Kidney tubule cell (primary cell): ENCODE data around the gene OMD.
"Not testable (repeated sequence)": the region's sequence is repeated elsewhere in the genome, so short reads cannot be mapped to it uniquely, and the experiment has no call there.

Source experiments
- DNase-seq: peaks from one replicate; pipeline ENCODE4 v3.0.0-alpha.2; 2018; ENCODE audit warnings: low spot score

OMD gene

DNA sequence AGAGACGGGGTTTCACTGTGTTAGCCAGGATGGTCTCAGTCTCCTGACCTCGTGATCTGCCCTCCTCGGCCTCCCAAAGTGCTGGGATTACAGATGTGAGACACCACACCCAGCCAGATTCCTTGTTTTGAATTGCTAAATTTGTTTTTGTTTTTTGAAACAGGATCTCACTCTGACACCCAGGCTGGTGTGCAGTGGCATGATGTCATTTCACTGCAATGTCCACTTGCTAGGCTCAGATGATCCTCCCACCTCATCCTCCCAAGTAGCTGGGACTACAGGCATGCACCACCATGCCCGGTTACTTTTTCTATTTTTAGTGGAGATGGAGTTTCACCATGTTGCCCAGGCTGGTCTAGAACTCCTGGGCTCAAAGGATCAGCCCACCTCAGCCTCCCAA lies 13.1 kb downstream of the OMD start:
- DNase-seq = not testable (repeated sequence)

DNA sequence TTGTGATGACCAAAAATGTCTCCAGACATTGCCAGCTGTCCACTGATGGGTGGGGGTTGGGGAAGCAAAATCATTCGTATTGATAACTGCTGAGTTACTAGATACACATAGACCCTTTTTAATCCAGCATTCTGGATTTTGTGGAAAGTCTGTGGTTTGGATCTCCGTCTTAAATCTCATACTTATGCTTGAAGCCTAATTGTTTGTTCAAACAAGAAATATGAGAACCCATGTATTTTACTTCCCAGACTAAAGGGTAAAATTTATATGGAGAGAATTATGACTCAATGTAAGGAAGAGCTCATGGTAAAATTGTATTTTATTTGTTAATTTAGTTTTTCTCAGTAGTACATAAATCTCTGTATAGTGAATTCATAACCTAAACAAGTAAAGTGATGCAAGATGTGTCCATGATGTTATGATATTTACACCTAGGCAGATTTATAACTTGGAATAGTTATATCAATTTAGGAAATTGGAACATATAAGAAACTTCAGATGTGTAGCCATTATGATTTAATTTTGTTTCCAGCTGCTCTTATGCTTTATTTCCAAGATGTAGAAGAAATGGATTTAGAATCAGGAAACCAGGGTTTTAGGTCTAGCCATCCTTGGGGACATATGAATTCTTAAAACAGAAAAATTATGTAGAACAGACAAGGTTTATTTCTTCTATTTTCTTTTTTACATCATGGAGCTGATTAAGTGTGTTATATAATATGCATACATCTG lies 15.4 kb downstream of the OMD start:
- no peak for DNase-seq

DNA sequence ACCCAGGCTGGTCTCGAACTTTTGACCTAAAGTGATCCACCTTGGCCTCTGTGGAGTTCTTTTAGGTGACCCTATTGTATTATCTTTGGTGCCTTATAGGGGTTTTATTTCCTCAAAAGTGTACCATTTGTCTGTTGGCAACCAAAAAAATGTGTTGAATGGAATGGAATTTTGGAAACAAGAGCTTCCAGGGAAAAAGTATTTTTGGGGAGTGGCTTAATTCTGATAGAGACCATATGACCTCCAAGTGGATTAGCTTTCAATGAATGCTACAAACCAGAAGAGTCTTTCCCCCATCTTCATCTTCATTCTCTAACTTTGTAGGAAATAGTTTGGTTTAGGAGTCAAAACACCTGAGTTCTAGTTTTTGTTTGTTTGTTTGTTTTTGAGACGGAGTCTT lies 16.5 kb downstream of the OMD start:
- DNase-seq = no peak

DNA sequence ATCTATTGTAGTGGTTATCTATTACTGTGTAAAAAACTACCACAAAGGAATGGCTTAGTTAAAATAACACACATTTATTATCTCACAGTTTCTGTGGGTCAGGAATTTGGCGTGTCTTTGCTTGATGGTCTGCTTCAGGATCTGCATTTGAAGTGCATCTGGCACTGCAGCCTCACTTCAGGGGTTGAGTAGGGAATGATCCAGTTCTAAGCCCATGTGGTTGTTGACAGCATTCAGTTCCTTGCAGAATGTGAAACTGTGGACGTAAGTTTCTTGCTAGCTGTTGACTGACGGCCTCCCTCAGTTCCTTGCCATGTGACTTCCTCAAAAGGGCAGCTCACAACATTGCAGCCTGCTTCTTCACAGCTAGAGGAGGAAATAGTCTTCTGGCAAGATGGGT lies 17.8 kb downstream of the OMD start:
- no peak for DNase-seq

DNA sequence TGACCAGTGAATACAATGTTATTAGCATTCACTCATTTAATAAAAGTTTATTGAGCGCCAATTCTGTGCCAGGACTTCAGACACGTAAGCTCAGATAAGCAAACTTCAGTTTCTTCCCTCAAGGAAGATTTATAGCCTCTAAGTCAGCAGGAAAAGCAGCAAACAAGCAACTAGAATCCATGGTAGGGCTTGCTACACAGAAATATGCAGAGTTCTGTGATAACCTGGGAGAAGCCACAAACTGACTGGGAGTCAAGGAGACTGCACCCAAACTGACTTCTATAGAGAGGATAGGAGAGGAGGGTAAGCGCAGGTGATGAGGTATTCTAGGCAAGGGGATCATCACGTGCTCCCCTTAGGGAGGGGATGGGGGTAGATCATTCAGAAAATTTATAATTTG lies 18.5 kb downstream of the OMD start:
- no peak for DNase-seq

DNA sequence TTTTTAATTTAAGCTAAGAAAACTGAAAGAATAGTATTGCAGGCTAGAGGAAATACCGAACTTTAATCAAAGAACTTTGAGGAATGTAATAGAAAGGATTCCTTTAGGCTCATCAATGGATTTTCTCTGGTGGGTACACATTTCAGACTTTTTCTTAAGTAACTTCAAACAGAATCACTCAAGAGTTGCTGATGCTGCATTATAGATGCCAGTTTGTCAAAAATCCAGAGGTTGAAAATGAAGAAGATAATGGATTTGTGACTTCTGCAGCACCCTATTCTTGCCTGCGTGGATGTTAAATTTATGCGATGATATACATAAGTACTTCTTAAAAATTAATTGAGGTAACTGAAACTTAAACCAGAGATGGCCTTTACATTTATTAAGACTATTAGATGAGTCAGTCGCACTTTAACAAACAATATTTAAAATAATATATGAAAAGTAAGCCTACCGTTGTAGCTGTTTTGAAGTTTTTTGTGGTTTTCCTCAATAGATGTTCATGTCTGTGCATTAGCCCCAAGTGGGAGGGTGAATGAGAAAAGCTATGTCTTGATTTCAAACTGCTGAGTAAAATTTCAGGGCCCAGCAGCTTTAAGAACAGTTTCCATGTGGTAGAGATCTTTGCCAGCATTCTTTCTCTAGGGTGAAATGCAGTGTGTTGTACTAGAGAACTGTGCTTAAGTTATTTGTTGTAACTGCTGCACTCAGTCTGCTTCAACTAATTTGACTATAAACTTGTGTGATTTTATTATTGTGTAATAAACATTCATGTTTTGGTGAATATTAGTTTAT lies 20.0 kb downstream of the OMD start, which contains the start of gene OGN:
Gene OGN (minus strand): TSS at position 537 of the 795 bp plus-strand sequence. CDS start 1,171 bp downstream, outside the sequence.
- no peak for DNase-seq

DNA sequence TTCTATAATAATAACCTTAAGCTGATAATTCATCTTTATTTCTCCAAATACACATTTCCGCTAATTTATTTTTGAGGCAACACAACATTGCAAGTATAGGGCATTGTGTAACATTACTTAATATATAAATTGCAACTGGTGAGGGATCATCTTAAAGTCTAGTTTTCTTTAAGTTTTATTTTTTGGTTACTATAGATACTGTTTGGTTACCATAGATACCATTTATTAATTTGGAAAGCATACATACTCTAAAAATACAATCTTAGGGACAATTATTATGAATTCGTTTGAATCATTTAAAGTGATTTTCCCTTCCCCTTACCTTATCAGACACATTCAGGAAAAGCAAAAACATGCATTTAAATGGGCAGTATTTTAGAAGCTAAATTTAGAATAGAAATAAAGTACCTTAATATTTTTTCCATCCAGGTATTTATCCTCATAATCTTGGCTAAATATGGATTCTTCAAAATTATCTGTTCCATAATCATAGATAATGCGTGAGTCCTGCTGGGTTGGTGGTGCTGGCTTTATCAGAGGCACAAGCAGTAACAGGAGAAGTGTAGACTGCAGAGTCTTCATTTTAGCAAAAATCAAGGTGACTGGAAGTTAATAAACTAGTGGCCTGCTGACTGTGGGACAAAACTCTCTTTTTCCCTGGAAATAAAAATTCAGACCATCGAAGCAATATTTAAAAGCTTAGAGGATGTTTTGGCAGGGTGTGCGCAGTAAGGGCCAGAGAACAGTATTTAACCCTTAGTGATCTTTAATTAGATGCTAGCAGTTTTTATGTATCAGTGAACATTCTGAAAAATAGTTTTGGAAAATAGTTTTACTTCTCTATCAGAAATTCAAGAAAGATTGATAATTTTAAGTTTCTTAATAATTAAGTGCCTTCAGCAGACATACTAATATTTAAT lies 21.2 kb downstream of the OMD start:
- no peak for DNase-seq

DNA sequence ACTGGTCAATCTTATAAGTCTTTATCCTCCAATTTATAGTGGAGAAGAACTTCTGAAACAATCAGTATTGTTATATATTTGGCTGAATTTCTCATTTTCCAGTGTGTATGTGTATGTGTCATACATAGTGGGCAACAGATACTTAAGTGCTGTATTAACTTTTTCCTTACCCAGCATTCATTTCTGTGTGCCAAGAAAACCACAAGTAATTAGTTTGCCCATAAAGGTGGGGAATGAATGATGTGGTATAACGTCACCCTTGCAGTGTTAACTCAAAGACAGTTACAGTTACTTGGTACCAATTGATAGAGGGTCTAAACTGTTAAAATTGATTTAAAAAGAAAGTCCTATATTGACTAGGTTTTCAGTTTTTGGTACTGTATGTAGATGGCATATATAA lies 21.9 kb downstream of the OMD start:
- no peak for DNase-seq

DNA sequence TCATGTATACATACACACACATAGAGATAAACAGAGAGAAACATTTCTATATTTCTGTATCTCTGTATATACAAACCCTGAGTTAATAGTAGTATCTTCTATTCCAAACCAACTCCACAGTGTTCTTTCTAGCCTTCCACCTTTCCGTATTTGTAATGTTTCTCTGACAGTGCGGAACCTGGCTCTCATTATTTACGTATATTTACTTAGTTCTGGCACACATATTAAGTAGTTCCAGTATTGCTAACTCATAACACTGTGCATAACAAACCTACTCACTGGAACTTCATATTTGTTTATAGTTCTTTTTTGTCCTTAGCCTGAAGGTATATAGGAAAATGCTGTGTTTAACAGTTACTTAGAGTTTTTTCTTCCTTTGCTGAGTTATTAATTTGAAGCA lies 26.4 kb downstream of the OMD start:
- DNase-seq = no peak

DNA sequence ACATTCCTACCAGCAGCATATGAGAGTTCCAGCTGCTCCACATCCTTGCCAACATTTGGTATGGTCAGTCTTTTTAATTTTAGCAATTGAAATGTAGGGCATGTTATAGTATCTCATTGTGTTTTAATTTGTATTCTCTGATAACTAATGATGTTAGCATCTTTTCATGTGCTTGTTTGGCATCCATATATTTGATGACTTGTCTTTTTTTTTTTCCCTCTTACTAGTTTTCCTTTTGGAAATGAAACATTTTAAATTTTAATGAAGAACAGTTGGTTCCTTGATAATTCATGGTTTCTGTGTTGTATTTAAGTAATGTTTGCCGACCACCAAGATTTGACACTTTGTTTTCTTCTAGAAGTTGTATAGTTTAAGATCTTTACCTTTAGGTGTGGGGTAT lies 28.7 kb downstream of the OMD start:
- DNase-seq = no peak

DNA sequence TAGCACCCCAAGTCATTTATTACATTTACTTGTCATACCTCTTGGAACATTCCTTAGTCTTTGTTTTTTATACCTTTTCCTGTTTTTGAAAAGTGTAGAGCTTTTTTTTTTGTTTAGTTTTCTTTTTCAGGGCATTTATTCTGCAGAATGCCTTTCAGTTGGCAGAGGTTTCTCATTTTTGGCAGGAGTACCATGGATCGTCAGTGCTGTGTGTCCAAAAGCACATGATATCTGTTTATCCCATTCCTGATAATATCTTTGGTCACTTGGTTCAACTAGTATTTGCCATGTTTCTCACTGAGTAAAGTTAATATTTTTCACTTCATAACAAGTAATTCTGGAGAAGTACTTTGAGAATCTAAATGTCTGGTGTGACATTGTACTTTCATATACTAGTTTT lies 30.6 kb downstream of the OMD start:
- DNase-seq = no peak

DNA sequence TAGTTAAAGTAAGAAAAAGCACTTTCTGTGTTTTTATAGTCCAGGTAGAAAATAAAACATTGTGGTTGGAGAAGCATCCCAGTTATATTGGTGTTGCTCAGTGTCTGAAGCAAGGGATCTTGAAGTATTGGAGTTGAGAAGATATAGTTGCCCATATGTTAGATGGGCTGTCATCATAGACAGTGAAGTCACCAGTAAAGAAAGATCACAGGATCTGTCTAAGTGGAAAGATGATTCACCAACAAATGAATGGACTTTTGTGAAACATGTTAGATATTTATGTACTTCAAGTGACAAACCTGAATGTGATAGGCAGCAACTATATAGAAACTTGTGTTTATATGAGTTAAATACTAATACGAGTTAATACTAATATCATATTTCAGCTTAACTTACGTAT lies 31.6 kb downstream of the OMD start:
- DNase-seq = no peak

DNA sequence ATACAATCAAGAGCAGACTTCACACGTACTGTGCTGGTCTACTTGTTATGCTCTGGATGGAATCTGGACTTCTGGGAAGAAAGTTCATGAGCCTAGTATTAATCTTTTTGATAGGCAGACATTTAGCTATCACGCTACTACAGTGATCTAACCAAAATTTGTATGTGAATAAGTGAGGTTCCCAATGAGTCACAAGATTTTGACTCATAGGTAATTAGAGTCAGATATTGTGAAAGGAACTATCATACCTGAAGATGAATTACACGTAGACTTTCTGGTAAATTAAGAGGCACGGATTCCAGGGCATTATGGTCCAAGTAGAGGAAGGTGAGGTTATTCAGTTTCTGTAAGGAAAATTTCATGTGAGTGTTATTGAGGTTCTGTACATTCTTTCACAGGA lies 38.3 kb downstream of the OMD start:
- peak; percentile 24 for DNase-seq

DNA sequence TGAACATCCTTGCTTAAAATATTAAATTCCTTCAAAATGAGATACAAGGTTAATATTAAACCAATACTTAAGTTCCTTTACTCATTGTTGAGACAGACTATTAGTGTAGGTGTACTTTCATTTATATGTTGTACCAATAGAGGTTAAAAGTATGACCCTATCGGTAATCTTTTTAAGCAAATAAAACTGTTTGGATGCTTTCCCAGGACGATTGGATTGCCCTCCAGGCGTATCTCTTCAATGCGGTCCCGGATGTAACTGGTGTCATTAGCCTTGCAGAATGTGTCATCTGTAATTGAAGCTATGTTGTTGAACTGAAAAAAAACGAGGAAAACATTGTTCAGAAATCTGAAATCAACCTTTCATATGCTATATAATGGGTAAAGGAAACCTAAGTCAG lies 38.8 kb downstream of the OMD start:
- no peak for DNase-seq

DNA sequence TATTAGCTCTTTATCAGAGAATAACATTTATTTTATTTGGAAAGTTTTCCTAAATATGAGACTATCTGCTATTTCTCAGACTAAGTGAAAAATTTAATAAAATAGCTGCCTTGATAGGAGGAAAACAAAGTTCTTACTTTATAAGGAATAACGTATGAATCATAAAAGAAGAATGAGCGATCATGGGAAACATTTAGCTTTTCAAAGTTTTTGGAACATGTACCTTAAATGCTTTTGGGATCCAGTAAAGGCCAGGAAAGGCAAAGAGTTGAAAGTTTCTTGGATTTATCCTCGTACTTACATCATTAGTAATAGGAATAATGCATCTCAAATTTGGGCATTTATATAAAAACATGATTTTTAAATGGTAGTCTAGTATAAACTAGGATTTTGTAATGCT lies 39.3 kb downstream of the OMD start:
- no peak for DNase-seq

DNA sequence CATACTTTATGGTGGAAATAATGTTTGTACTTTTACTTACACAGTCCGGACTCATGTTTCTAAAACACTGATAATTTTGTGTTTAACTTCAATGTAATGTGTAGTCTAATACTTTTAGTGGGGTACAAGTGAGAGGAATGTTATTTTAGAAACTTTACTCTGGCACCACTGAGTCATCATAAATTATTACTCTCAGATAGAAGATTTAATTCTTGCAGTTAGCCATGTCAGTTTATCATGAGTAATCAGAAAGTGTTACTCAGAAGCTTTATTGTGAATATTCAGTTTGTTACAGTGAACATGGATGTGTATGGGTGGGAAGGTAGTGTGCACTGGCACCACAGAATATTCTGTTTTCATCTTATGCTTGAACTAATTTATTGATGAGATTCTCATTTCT lies 39.9 kb downstream of the OMD start:
- DNase-seq = no peak

DNA sequence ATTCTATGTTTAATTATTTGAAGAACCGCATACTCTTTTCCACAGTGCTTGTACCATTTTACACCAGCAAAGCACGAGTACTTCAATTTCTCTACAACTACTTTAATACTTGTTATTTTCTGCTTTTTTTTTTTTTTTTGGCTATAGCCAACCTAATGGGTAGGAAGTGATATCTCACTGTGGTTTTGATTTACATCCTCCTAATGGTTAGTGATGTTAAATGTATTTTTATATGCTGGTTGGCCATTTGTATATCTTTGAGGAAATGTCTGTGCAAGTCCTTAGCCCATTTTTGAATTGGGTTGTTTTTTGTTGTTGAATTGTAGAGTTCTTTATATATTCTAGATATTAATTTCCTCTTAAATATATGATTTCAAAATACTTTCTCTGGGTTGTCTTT lies 42.5 kb downstream of the OMD start:
- DNase-seq = no peak

DNA sequence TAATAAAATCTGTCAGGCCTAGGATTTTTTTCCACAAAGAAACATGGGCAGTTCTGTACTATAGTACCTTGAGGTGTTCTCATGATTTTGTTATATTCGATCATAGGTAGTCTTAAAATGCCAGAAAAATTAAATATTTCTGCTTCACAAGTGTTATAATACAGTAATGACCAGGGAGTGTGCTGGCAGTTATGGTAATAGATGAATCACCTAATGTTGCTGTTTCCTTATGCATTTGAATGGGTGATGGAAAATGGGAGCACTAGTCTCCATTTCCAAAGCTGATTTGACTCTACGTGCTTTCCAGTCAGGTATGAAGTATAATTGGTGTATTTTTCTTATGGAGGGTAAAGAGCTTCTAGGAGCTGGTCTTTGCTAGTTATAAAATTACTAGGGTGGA lies 43.7 kb downstream of the OMD start:
- DNase-seq = no peak

DNA sequence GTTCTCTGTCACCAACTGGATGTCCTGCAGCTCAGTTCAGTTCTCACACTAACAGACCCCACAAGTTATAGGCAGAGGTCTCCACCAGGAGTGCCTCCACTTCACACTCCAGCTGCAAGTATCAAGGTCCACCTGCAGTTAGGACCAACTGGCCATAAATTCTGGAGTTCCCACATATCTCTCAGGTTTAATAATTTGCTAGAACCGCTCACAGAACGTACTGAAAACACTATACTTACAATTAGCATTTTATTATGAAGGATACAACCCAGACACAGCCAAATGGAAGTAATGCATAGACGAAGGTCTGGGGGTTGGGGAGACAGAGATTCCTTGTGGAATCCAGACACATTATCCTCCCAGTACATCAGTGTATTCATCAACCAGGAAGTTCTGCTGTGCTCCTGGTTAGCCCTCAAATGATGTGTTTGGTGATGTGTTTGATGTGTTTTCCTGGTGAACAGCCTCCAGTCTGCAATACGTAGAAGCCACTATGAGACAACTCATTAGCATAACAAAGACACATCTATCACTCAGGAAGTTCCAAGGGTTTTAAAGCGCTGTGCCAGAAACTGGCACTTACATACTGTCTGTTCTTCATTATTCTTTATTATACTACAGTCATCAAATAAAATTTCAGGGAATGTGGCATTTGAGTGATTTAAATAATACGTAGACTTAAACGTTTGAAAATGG lies 45.3 kb downstream of the OMD start:
- DNase-seq = peak; percentile 48

DNA sequence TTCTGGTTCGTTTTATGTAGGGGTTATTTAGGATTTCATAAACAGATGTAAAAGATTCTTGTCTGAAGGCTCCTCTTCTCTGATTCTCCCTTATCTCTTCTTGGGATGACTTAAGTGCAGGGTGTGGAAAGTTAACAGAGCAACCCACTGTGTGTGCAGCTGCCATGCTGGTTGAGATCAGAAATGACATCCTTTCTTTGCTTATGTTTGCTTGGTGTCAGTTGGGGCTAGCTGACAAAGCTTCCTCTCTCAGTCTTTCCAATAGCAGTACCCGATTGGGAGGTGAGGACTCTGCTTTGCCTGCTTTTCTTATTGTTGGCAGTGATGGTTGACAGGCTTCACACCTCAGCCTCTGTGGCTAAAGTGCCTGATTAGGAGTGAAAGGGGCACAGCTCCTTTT lies 46.4 kb downstream of the OMD start:
- DNase-seq = no peak

DNA sequence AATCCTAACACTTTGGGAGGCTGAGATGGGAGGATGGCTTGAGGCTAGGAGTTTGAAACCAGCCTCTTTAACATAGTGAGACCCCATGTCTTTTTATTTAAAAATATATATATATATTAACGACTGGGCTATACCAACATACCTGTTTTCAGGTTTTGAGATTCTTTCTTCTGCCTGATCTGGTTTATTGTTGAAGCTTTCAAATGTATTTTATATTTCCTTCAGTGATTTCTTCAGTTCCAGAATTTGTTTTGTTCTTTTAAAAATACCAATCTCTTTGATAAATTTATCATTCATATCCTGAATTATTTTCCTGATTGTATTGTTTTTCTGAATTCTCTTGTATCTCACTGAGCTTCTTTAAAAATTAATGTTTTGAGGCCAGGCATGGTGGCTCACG lies 51.1 kb downstream of the OMD start:
- DNase-seq = no peak

DNA sequence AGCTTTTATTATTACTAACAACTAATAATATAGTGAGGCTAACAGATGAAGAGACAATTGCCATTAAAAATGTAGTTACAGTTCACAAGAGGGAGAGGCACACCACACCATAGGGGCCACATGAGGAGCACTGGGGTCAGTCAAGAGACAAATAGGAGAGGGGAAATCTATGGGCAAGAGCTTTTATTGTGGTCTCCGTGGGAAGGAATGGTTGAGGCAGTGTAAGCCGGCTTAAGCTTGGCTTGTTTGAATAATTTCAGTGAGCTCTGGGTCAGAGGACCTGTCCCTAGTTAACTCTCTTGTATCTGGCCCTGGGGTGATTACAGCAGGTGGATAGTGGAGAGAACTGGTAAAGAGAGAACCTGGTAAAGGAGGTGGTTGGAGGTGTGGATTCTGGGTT lies 55.2 kb downstream of the OMD start:
- DNase-seq = no peak
